PC-9 (cell line): ENCODE results near the gene RTP4.

Source experiments
- EZH2 ChIP-seq: fragments of 200-600 bp; sonication (generic); IDR thresholded peaks from 2 replicates; pipeline ENCODE4 v1.8.0; 2017; ENCODE audit warnings: antibody characterized with exemption, low read depth
- TF ChIP-seq, protein P1 (sequence below): fragments of 200-600 bp; sonication (generic); conservative IDR thresholded peaks from 2 replicates; pipeline ENCODE4 v1.6.1; 2017; ENCODE audit warnings: mixed run types, antibody characterized with exemption, mild to moderate bottlenecking, moderate library complexity

DNA sequence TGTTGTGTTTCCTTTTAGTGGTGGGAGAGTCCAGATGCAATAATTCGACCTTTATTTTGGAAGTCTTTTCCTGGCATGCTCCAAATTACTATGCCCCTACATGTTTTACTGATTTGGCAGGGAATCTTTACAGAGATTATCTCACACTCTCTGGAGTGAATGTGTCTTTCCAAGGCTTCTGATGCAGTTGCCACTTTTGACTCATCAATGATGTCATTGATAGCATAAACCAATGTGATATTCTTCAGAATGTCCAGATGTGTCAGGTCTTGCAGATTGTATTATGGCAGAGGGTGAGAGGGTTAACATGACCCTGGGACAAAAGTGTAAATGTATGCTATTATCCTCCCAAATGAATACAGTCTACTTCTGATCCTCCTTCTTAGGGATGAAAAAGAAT, 9.7 kb downstream of the RTP4 start:
- TF ChIP-seq, protein P1, sequence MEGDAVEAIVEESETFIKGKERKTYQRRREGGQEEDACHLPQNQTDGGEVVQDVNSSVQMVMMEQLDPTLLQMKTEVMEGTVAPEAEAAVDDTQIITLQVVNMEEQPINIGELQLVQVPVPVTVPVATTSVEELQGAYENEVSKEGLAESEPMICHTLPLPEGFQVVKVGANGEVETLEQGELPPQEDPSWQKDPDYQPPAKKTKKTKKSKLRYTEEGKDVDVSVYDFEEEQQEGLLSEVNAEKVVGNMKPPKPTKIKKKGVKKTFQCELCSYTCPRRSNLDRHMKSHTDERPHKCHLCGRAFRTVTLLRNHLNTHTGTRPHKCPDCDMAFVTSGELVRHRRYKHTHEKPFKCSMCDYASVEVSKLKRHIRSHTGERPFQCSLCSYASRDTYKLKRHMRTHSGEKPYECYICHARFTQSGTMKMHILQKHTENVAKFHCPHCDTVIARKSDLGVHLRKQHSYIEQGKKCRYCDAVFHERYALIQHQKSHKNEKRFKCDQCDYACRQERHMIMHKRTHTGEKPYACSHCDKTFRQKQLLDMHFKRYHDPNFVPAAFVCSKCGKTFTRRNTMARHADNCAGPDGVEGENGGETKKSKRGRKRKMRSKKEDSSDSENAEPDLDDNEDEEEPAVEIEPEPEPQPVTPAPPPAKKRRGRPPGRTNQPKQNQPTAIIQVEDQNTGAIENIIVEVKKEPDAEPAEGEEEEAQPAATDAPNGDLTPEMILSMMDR, result no peak
- no peak for TF ChIP-seq EZH2
